ENCODE data around the gene PRDM11.

- TF ChIP-seq POLR2A (IDR thresholded peaks at IDR 0.05) (no peak), CTCF (IDR thresholded peaks at IDR 0.05) (no peak)
Measured at GRCh38 chr11:45169310-45170072, 23.1 kb downstream of the PRDM11 start.
